GM21723 (cell line): ENCODE results near the gene BNIP3.

ENCODE experiments used
- ATAC-seq: cut with Tn5 transposase; IDR thresholded peaks from one replicate; pipeline ENCODE4 v1.9.1; 2021; ENCODE audit warnings: mild to moderate bottlenecking, moderate library complexity; ENCODE audit not compliant: unreplicated experiment

BNIP3 gene

DNA sequence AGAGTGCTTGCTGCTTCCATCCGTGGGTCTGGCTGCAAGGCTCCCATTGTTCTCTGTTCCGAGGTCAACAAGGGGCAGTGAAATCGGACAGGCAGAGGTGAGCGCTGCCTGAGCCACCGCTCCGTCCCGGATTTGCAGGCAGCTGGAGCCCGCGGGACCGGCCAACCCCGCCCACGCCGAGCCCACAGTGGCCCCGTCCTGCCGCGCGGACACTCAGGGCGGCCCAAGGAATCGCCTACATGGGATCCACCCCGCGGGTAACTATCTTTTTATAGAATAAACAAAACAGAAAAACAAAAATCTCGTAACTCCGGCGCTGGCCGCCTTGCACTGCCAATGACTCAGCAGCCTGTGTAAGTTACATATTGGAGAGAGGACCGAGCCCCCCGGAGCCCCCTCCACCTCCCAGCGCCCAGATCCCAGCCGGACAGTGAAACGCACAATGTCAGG, 1.9 kb downstream of the BNIP3 start:
- no peak for ATAC-seq

DNA sequence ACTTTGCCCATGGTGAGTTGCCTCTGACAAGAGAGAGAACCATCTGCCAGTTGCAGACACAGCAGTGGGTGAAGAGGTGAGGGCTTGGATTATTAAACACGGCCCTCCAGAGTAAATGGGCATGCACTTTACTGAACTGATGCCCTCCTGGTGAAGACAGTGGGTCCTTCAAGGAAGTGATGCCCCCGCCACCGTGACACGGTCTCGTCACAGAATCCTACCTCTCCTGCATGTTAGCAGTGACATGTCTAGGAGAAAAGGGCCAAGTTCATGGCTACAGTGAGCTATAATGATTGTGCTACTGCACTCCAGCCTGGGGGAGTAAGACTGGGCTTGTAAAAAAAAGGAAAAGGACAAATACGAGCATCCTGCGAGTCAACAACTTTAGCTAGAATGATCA, 2.4 kb downstream of the BNIP3 start:
- ATAC-seq: no peak

GRCh38 chr10:131978851-131979250, 2.9 kb downstream of the BNIP3 start:
- no peak for ATAC-seq

GRCh38 chr10:131978366-131978765, 3.4 kb downstream of the BNIP3 start:
- ATAC-seq: no peak

DNA sequence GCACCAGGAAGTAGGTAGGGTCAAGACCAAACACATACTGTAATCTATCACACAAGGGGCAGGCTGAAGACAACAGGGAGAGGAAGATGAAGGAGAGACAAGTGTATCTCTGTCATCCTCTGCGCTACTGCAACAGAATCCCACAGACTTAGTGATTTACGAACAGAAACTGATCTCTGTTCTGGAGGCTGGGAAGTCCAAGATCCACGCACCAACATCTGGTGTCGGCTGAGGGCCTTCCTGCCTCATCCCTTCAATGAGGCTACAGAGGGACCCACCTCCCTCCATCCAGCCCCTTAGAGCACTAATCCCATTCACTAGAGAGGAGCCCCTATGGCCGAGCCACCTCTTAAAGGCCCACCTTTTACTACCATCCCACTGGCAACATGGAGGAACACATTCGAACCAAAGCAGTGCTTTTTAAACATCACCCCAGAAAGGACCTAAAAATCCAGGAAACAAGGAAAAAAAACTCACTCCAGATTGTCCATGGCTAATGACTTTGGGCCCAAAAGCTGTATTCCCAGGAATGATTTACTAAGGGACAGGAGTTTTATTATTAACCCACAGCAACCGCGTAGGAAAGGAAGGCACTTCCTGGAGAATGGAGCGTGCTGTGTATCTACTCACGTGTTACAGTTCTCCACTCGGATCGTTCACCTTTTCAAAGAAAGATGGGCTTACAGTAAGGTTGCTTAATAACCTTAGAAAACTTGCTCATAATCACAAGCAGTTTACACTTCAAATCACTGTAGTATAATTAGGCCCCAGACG, 4.2 kb downstream of the BNIP3 start:
- no peak for ATAC-seq

GRCh38 chr10:131975796-131976195, 5.9 kb downstream of the BNIP3 start:
- ATAC-seq: no peak

GRCh38 chr10:131975003-131975402, 6.7 kb downstream of the BNIP3 start:
- ATAC-seq: no peak

DNA sequence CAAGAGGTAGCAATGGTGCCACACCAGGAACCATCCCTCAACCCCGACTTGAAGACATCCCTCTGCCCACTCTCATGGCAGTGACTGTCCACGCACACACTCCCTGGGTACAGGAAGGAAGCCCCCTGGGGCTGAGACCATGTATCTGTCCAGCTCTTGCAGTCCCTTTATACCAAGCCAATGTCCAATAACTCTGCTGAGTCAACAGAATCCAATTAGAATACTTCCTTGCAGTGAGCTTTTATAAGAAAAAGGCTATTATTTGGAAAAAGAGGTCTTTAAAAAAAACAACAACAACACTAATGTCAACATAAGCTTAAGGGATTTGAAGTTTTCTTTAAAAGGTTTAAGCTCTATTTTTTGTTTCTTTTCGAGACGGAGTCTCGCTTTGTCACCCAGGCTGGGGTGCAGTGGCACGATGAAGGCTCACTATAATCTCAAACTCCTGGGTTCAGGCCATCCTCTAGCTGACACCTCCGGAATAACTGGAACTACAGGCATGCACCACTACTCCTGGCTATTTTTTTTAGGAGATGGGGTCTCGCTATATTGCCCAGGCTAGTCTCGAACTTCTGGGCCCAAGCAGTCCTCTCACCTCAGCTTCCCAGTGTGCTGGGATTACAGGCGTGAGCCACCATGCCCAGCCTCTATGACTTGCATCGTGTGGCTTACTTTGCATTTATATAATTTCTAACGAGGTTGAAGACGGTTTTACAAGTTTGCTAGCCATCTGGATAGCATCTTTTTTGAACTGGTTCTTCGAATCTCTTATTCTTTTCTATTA, 7.5 kb downstream of the BNIP3 start:
- ATAC-seq: no peak

DNA sequence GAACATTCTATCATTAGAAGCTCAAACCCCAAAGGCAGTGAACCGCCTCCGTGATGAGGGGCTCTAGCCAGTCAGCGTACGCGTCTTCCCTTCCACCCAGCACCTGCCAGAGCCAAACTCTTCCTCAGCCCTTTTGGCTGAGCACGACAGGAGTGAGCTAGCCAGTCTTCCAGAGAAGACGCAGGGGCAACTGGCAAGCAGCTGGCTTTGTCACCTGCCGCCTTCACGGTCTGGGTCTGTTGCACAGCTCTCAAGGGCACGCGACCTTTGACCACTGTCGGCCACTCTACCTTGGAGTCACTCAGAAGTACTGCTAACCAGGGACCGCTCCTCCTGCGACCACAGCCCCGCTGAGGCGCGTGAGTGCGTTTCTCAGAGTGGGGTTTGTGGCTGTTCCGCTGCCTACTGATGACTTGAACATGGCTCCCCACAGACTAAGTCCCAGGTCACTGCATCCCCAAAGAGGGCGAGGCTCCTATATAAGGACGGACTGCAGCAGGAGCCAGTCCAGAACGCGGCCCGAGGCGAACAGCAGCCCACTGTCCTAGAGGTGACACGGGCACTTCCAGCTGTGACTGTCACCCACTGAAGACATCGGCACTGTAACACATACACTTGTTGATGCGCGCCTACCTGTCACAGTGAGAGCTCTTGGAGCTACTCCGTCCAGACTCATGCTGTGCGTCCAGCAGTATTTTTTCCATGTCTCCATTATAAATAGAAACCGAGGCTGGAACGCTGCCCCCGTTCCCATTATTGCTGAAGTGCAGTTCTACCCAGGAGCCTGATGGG, 8.4 kb downstream of the BNIP3 start:
- no peak for ATAC-seq

DNA sequence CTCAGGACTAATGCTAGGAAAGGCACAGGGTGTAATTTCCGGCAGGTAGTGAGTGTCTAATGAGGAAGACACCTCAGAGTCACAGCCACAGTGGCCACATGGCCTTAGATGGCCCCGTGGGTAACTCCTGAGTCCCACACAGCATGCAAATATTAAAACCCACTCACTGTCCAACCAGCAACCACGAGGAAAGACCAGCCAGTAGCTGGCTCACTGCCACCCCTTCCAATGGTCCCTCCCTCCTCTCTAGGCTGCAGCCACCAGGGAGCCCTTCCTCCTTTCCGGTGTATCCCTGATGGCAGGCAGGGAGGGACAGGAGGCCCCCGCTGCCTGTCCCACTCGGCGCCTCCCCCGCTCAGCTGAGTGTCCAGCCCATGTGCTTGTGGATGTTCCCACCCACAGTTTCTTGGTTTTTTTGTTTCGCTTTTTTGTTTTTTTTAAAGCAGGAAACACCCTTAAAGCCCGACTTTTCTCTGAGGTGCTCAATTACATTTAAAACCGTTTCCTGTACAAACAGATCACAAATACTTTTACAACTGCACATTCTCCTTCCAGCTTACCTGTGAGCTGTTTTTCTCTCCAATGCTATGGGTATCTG, 9.2 kb downstream of the BNIP3 start:
- ATAC-seq: no peak

GRCh38 chr10:131971591-131971990, 10.1 kb downstream of the BNIP3 start:
- no peak for ATAC-seq

- no peak for ATAC-seq
Observed at GRCh38 chr10:131970946-131971345, 10.8 kb downstream of the BNIP3 start.

DNA sequence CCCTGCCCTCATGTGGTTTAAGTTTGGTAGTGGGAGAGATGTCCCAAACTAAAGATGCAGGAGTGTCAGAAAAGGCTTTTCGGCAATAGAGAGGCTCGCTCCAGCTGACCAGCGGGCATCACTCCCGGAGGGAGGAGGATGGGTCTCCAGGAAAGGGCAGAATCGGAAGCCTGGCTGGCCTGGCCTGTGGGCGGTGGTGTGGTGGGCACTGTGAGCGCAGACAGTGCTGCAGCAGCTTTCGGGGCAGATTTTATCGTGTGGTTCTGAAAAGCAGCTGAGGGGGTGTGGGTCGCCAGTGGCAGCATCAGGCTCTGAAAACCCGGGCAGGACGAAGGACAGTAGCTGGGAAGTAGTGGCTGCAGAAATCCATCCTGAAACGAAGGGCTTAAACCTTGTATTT, 12.8 kb downstream of the BNIP3 start:
- no peak for ATAC-seq

- ATAC-seq: no peak
Observed at GRCh38 chr10:131964298-131964697, 17.4 kb downstream of the BNIP3 start.

- ATAC-seq: no peak
Observed at GRCh38 chr10:131963811-131964210, 17.9 kb downstream of the BNIP3 start.

DNA sequence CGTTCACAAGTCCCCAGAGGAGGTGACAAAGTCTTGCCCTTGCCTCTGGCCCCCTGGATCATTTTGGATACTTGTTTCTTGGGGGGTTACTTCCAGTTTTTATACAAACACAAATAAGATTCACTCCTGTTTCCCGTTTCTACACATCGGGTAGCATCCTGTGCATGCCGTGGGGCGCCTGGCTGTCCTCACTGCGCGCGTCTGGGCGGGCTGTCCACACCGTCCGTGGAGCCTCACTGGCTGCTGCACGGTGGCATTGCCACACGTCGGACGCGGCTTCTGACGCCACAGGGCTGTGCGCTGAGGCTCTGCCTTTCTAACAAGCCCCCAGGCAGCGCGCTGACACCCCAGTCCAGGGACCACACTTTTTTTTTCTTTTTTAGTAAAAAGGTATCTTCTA, 18.4 kb downstream of the BNIP3 start:
- no peak for ATAC-seq

DNA sequence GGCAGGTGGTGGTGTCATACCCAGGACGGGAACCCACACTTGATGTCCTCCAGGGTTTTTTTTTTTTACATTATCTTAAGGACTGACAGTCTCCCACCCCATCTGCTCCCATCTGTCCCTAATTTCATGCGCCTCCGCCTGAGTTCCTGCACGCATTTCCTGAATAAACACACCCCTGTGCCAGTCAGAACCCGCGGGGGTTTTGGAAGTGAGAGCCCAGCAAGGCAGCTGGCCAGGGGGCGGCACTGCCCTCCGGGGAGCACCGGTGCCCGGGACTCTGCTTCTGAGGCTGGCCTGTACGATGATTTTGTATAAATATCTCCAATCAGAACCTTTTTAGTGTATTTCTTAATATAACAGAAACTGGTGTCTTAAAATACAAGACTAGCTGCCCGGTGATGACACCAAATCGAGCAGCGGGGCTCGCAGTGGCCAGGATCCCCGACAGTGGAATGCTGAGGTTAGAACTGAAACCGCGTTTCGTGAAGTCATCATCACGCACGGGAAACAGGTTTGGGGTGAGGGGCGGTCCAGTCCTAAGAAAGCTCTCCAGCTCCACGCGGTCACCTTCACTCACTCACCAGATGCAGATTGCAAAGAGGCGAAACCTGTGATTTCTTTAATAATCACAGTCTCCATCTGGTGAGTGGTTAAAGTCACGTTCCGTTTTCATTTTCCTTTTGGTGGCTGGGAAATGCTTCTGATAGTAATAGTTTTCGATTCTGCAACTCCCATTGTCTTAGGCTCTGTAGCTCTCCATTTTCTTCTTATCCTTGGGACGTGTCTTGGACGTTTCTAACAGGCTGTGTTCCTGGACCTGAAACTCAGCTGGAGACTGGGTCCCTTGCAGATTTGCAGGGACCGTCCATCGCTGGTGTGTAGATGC, 19.7 kb downstream of the BNIP3 start:
- ATAC-seq: no peak

DNA sequence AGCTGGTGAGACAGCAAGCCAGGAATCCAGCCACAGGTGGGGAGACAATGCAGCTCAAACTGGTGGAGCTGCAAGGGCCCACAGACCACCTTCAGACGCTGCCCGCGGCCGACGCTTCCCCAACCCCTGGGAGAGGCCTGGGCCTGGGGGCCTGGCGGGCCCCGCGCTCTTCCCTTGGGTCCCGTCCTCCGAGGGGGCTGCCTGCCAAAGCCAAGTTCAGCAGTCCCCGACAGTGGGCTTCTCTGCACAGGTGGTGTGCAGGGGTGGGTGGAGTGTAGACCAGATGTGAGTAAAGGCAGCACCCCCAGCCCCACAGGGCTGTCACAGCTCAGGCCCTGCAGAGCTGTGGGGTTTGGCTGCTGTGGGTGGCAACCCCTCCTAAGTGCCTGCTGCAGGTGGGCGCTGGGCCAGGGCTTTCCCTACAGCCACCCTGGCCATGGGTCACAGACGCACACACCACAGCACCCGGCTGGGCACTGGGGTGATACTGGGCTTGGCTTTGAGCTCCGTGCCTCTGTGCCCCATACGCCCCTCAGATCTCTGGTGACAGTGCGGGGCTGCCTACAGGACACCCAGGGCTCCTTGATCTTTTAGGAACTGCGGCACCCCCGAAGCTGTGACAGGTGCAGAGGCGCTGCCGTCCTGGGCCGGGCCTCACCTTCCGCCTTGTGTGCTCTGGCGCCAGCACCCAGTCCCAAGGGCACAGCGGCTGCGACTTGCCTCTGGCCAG, 20.5 kb downstream of the BNIP3 start:
- ATAC-seq: no peak

GRCh38 chr10:131960631-131961046, 21.1 kb downstream of the BNIP3 start:
- ATAC-seq: no peak
